RWPE2 (cell line): ENCODE data around the gene IVL.

Source experiments
- ATAC-seq: fragments of 200-7000 bp; cut with Tn5 transposase; 3 replicates; pipeline ENCODE4 v1.9.1; 2021; ENCODE audit warnings: low read depth
- DNase-seq: peaks from one replicate; pipeline ENCODE4 v3.0.0-alpha.2; 2020; ENCODE audit warnings: low spot score
- H3K27ac ChIP-seq: fragments of 450-650 bp; 2 replicates; pipeline ENCODE4 v1.5.1; 2017; ENCODE audit warnings: mild to moderate bottlenecking; ENCODE audit not compliant: poor library complexity, severe bottlenecking
- H3K27me3 ChIP-seq: fragments of 250-450 bp; sonication (Bioruptor Pico); 2 replicates; pipeline ENCODE4 v1.5.1; 2021; ENCODE audit warnings: mild to moderate bottlenecking, moderate library complexity; ENCODE audit not compliant: insufficient read depth, poor library complexity, severe bottlenecking
- H3K36me3 ChIP-seq: fragments of 250-450 bp; sonication (Bioruptor Pico); 2 replicates; pipeline ENCODE4 v1.5.1; 2020; ENCODE audit warnings: low read depth, mild to moderate bottlenecking, moderate library complexity
- H3K4me1 ChIP-seq: fragments of 250-450 bp; sonication (Bioruptor Pico); 2 replicates; pipeline ENCODE4 v1.5.1; 2021; ENCODE audit warnings: mild to moderate bottlenecking, moderate library complexity; ENCODE audit not compliant: insufficient read depth, poor library complexity, severe bottlenecking
- H3K4me3 ChIP-seq: fragments of 250-450 bp; sonication (Bioruptor Pico); 2 replicates; pipeline ENCODE4 v1.5.1; 2021; ENCODE audit warnings: mild to moderate bottlenecking, moderate library complexity; ENCODE audit not compliant: severe bottlenecking
- H3K9me3 ChIP-seq: fragments of 250-450 bp; sonication (Bioruptor Pico); 2 replicates; pipeline ENCODE4 v1.5.1; 2021; ENCODE audit warnings: mild to moderate bottlenecking, moderate library complexity; ENCODE audit not compliant: severe bottlenecking
- CTCF ChIP-seq: fragments of 450-650 bp; IDR thresholded peaks from one replicate; pipeline ENCODE4 v1.5.1; 2017; ENCODE audit warnings: mild to moderate bottlenecking, moderate library complexity; ENCODE audit not compliant: poor library complexity, severe bottlenecking

The IVL gene

GRCh38 chr1:152959801-152960451, 51.6 kb downstream of the IVL start:
- TF ChIP-seq CTCF = no peak
- DNase-seq = no peak
- Histone ChIP-seq H3K9me3 (no peaks in the 10 kb centered on the region), H3K27ac (no peak overlapping the region), H3K4me3 (no peak overlapping the region), H3K27me3 (no peaks in the 10 kb centered on the region), H3K4me1 (peaks cover 1% of the 10 kb centered on the region), H3K36me3 (no peaks in the 10 kb centered on the region)
- no peak for ATAC-seq

- TF ChIP-seq CTCF = no peak
- ATAC-seq (no peak), DNase-seq (no peak)
- H3K27me3 ChIP-seq = no peaks in the 10 kb centered on the region
- H3K36me3 ChIP-seq = no peaks in the 10 kb centered on the region
- no peaks in the 10 kb centered on the region for H3K9me3 ChIP-seq
- H3K4me1 ChIP-seq = no peaks in the 10 kb centered on the region
- H3K4me3 ChIP-seq = no peak overlapping the region
- no peak overlapping the region for H3K27ac ChIP-seq
Measured at GRCh38 chr1:152960452-152961044, 52.2 kb downstream of the IVL start.
